Keratinocyte (primary cell): ENCODE data around the gene WASF2. TPM values are rescaled to one million over a fixed set of nuclear protein-coding genes. Genes with fewer than 3 reads are reported as not detected.

ENCODE experiments used
- DNase-seq: peaks from one replicate; pipeline ENCODE4 v3.0.0-alpha.2; 2011; ENCODE audit warnings: low read depth, missing footprints, low spot score
- FAIRE-seq: peaks from 2 replicates; lab custom pipeline; 2011; peaks lifted over from hg19 to GRCh38; lab: Jason Lieb, UNC
- H2AFZ ChIP-seq: 2 replicates; pipeline ENCODE4 v1.6.0; 2012; ENCODE audit warnings: low read length, control low read depth, inconsistent platforms; ENCODE audit not compliant: control insufficient read depth
- H3K27ac ChIP-seq: 2 replicates; pipeline ENCODE4 v1.5.1; 2011; ENCODE audit warnings: low read length; ENCODE audit not compliant: control insufficient read depth, insufficient read depth
- H3K27me3 ChIP-seq: 3 replicates; pipeline ENCODE4 v1.6.0; 2011; ENCODE audit warnings: low read length; ENCODE audit not compliant: control insufficient read depth, insufficient read depth; ENCODE audit errors: extremely low read depth
- H3K36me3 ChIP-seq, 2 experiments: 2 replicates in 1 of 2; 3 replicates in 1 of 2; pipeline ENCODE4 v1.5.1; 2011; ENCODE audit warnings: low read length in 2 of 2, mild to moderate bottlenecking in 1 of 2; ENCODE audit not compliant: control insufficient read depth in 2 of 2, insufficient read depth in 2 of 2; ENCODE audit errors: extremely low read depth in 1 of 2
- H3K4me1 ChIP-seq: 3 replicates; pipeline ENCODE4 v1.5.1; 2011; ENCODE audit warnings: low read length; ENCODE audit not compliant: control insufficient read depth, insufficient read depth; ENCODE audit errors: extremely low read depth
- H3K4me2 ChIP-seq: 3 replicates; pipeline ENCODE4 v1.6.0; 2011; ENCODE audit warnings: low read depth, low read length; ENCODE audit not compliant: control insufficient read depth, insufficient read depth; ENCODE audit errors: extremely low read depth
- H3K4me3 ChIP-seq, 3 experiments: fragments of 200-600 bp in 1 of 3; sonication (generic) in 1 of 3; 2 replicates in 2 of 3; 3 replicates in 1 of 3; pipeline ENCODE4 v1.5.1; 2011 to 2016; ENCODE audit warnings: low read length in 3 of 3, mild to moderate bottlenecking in 3 of 3, control low read depth in 2 of 3, inconsistent platforms in 1 of 3, low read depth in 1 of 3, mixed read lengths in 1 of 3, mixed run types in 1 of 3, moderate library complexity in 1 of 3; ENCODE audit not compliant: control insufficient read depth in 2 of 3, insufficient read depth in 2 of 3; ENCODE audit errors: extremely low read depth in 1 of 3
- H3K79me2 ChIP-seq: 2 replicates; pipeline ENCODE4 v1.6.0; 2012; ENCODE audit warnings: low read length; ENCODE audit not compliant: control insufficient read depth, insufficient read depth
- H3K9ac ChIP-seq: 3 replicates; pipeline ENCODE4 v1.6.0; 2011; ENCODE audit warnings: low read length; ENCODE audit not compliant: control insufficient read depth, insufficient read depth; ENCODE audit errors: extremely low read depth
- H3K9me1 ChIP-seq: 3 replicates; pipeline ENCODE4 v1.6.0; 2011; ENCODE audit warnings: low read length; ENCODE audit not compliant: control insufficient read depth, insufficient read depth; ENCODE audit errors: extremely low read depth
- H3K9me3 ChIP-seq: 2 replicates; pipeline ENCODE4 v1.5.1; 2012; ENCODE audit warnings: low read depth, low read length; ENCODE audit not compliant: control insufficient read depth
- H4K20me1 ChIP-seq: 3 replicates; pipeline ENCODE4 v1.6.0; 2011; ENCODE audit warnings: low read length; ENCODE audit not compliant: control insufficient read depth, insufficient read depth; ENCODE audit errors: extremely low read depth
- CTCF ChIP-seq, 3 experiments: IDR thresholded peaks in 1 of 3; conservative IDR thresholded peaks in 1 of 3; optimal IDR thresholded peaks in 1 of 3; 2 replicates in 2 of 3; 3 replicates in 1 of 3; pipeline versions ENCODE3 to v1.5.1; 2011; ENCODE audit warnings: low read length in 3 of 3, mild to moderate bottlenecking in 3 of 3, moderate library complexity in 2 of 3, control low read depth in 1 of 3, inconsistent platforms in 1 of 3; ENCODE audit not compliant: insufficient read depth in 2 of 3; ENCODE audit errors: extremely low read depth in 1 of 3
- EZH2 ChIP-seq: IDR thresholded peaks from one replicate; pipeline ENCODE4 v1.6.1; 2012; ENCODE audit warnings: inconsistent platforms, mild to moderate bottlenecking, low read length, moderate library complexity
- dilution Hi-C: fragments of 300-500 bp; cut with MboI; formaldehyde crosslinking; loops from one replicate; pipeline ENCODE4 v1.7.0; 2020; ENCODE audit warnings: low sequenced_read_pairs; ENCODE audit not compliant: extremely low pct_ligation_motif_present
- polyA plus RNA-seq, 5 experiments: library from polyadenylated mRNA; depleted of rRNA in 3 of 5; stranded (reverse) in 3 of 5; stranded (forward) in 1 of 5; unstranded in 1 of 5; fragments of >200 nt; gene quantifications; 1 replicate in 1 of 5; 2 replicates in 3 of 5; 3 replicates in 1 of 5; pipeline versions ENCODE4 v1.2.1 to v1.2.3, GENCODE V29; 2011 to 2012; ENCODE audit warnings: missing spikeins in 2 of 5, low read depth in 1 of 5, low replicate concordance in 1 of 5

Gene WASF2
- polyA plus RNA-seq, 1 donor (not counting 4 experiments of a cell fraction or from before 2014, with no cell fraction given) = 42.9 TPM

- dilution Hi-C loops = no loop called here
- Histone ChIP-seq H3K79me2 (no peaks in the 10 kb centered on the region), H3K27ac (no peak overlapping the region), H3K9ac (no peak overlapping the region), H3K27me3 (no peaks in the 10 kb centered on the region), H2AFZ (no peak overlapping the region), H3K36me3 (peaks cover 21 to 42% of the 10 kb centered on the region in 2 experiments), H3K9me3 (no peaks in the 10 kb centered on the region), H3K4me2 (no peak overlapping the region), H3K4me3 (no peak overlapping the region), H3K4me1 (peaks cover 6% of the 10 kb centered on the region), H4K20me1 (peaks cover 3% of the 10 kb centered on the region), H3K9me1 (no peaks in the 10 kb centered on the region)
- FAIRE-seq = no peak
- TF ChIP-seq CTCF (optimal IDR thresholded peaks at IDR 0.05 in 1 of 3, IDR thresholded peaks at IDR 0.05 in 1 of 3, conservative IDR thresholded peaks at IDR 0.05 in 1 of 3; ENCODE audit: extremely low read depth in 1 of 3, insufficient read depth in 2 of 3, low read length in 3 of 3) (no peak), EZH2 (no peak)
- no peak for DNase-seq
Measured at GRCh38 chr1:27358038-27358927, 131.7 kb downstream of the WASF2 start.

- H3K4me2 ChIP-seq = peak overlapping the region; percentile 37
- dilution Hi-C loops = no loop called here
- H3K4me3 ChIP-seq = no peak overlapping the region
- H3K9me1 ChIP-seq = no peaks in the 10 kb centered on the region
- no peaks in the 10 kb centered on the region for H3K9me3 ChIP-seq
- peaks cover 3% of the 10 kb centered on the region for H4K20me1 ChIP-seq
- H3K4me1 ChIP-seq = peaks cover 6% of the 10 kb centered on the region
- TF ChIP-seq EZH2 (no peak), CTCF (optimal IDR thresholded peaks at IDR 0.05 in 1 of 3, IDR thresholded peaks at IDR 0.05 in 1 of 3, conservative IDR thresholded peaks at IDR 0.05 in 1 of 3; ENCODE audit: extremely low read depth in 1 of 3, insufficient read depth in 2 of 3, low read length in 3 of 3) (peak; percentile 77 to 98 (median 94))
- H3K9ac ChIP-seq = peak overlapping the region; percentile 15
- H3K79me2 ChIP-seq = no peaks in the 10 kb centered on the region
- no peaks in the 10 kb centered on the region for H3K27me3 ChIP-seq
- H3K36me3 ChIP-seq = peaks cover 21 to 39% of the 10 kb centered on the region in 2 experiments
- H3K27ac ChIP-seq = no peak overlapping the region
- no peak overlapping the region for H2AFZ ChIP-seq
- DNase-seq (no peak), FAIRE-seq (no peak)
Measured at GRCh38 chr1:27357281-27358037, 132.5 kb downstream of the WASF2 start.
